Neutrophil (primary cell): Measurements from ENCODE around the gene PLPP6.

ENCODE experiments used
- H3K27ac ChIP-seq: fragments of 200-600 bp; sonication (generic); 2 replicates; pipeline ENCODE4 v1.5.1; 2016; ENCODE audit warnings: mild to moderate bottlenecking, moderate library complexity
- H3K27me3 ChIP-seq: fragments of 200-600 bp; sonication (generic); 2 replicates; pipeline ENCODE4 v1.6.0; 2016; ENCODE audit warnings: mild to moderate bottlenecking
- H3K36me3 ChIP-seq: fragments of 200-600 bp; sonication (generic); 2 replicates; pipeline ENCODE4 v1.5.1; 2017
- H3K4me1 ChIP-seq, 2 experiments: fragments of 200-600 bp in 1 of 2; sonication (generic) in 1 of 2; 1 replicate in 1 of 2; 2 replicates in 1 of 2; pipeline versions ENCODE4 v1.5.1 to v1.6.1; 2013 to 2016; ENCODE audit warnings: low read depth in 1 of 2, low read length in 1 of 2, mild to moderate bottlenecking in 1 of 2, moderate library complexity in 1 of 2; ENCODE audit not compliant: control insufficient read depth in 1 of 2, insufficient read depth in 1 of 2
- H3K4me3 ChIP-seq, 2 experiments: fragments of 200-600 bp in 1 of 2; sonication (generic) in 1 of 2; 1 replicate in 1 of 2; 2 replicates in 1 of 2; pipeline ENCODE4 v1.5.1; 2013 to 2016; ENCODE audit warnings: low read depth in 1 of 2, low read length in 1 of 2, mild to moderate bottlenecking in 1 of 2, moderate library complexity in 1 of 2
- H3K9me3 ChIP-seq: fragments of 200-600 bp; sonication (generic); 2 replicates; pipeline ENCODE4 v1.5.1; 2016
- TF ChIP-seq, protein P1 (sequence below): fragments of 200-600 bp; sonication (generic); IDR thresholded peaks from 2 replicates; pipeline ENCODE4 v1.5.1; 2016; ENCODE audit warnings: antibody characterized with exemption

Gene PLPP6

GRCh38 chr9:4669890-4670289, 7.8 kb downstream of the PLPP6 start:
- peaks cover 15 to 17% of the 10 kb centered on the region in 2 experiments for H3K4me1 ChIP-seq
- peaks cover 38% of the 10 kb centered on the region for H3K27me3 ChIP-seq
- no peak overlapping the region for H3K4me3 ChIP-seq
- no peaks in the 10 kb centered on the region for H3K36me3 ChIP-seq
- TF ChIP-seq, protein P1, sequence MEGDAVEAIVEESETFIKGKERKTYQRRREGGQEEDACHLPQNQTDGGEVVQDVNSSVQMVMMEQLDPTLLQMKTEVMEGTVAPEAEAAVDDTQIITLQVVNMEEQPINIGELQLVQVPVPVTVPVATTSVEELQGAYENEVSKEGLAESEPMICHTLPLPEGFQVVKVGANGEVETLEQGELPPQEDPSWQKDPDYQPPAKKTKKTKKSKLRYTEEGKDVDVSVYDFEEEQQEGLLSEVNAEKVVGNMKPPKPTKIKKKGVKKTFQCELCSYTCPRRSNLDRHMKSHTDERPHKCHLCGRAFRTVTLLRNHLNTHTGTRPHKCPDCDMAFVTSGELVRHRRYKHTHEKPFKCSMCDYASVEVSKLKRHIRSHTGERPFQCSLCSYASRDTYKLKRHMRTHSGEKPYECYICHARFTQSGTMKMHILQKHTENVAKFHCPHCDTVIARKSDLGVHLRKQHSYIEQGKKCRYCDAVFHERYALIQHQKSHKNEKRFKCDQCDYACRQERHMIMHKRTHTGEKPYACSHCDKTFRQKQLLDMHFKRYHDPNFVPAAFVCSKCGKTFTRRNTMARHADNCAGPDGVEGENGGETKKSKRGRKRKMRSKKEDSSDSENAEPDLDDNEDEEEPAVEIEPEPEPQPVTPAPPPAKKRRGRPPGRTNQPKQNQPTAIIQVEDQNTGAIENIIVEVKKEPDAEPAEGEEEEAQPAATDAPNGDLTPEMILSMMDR: no peak
- no peaks in the 10 kb centered on the region for H3K9me3 ChIP-seq
- no peak overlapping the region for H3K27ac ChIP-seq

GRCh38 chr9:4670591-4670990, 8.5 kb downstream of the PLPP6 start:
- Histone ChIP-seq H3K36me3 (no peaks in the 10 kb centered on the region), H3K4me1 (peaks cover 15 to 17% of the 10 kb centered on the region in 2 experiments), H3K27ac (no peak overlapping the region), H3K27me3 (peaks cover 35% of the 10 kb centered on the region), H3K9me3 (no peaks in the 10 kb centered on the region), H3K4me3 (no peak overlapping the region)
- TF ChIP-seq, protein P1: no peak

DNA sequence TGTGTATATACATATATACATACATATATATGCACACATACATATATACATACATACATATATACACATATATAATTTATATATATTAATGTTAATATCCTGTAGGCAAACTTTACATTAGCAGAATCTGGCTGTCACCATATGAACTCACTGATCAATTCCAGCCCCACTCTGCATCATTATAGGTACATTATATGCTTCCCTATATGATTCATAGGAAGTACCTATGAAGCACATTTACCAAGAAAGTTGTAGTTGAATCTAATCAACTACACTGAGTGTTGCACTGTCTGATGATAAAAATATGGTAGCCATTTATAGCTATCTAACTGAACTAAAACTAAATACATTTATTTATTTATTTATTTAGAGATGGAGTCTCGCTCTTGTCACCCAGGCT, 9.6 kb downstream of the PLPP6 start:
- Histone ChIP-seq H3K4me3 (no peak overlapping the region), H3K4me1 (peaks cover 6 to 8% of the 10 kb centered on the region in 2 experiments), H3K27ac (no peak overlapping the region), H3K36me3 (no peaks in the 10 kb centered on the region), H3K27me3 (peaks cover 24% of the 10 kb centered on the region), H3K9me3 (no peaks in the 10 kb centered on the region)
- TF ChIP-seq, protein P1: no peak

DNA sequence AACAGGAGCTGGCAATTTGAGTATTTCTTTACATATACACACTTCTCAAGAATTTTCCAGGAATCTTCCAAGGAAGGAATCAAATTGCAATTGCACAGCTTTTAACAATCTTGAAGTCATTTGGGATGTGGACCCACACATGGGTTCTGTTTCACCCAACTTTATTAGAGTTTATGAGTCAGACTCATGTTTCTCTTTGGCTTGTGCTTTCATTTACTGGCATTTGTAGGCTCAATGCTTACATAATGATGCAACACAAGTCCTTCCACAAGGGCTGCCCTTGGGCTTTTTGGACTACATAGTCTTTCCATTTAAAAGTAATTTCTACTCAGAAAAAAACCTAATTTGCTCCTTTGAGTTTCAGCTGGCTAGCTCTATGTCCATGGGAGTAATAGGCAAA, 12.7 kb downstream of the PLPP6 start:
- Histone ChIP-seq H3K27ac (no peak overlapping the region), H3K4me1 (peaks cover 15 to 16% of the 10 kb centered on the region in 2 experiments), H3K9me3 (no peaks in the 10 kb centered on the region), H3K27me3 (no peaks in the 10 kb centered on the region), H3K4me3 (no peak overlapping the region), H3K36me3 (no peaks in the 10 kb centered on the region)
- TF ChIP-seq, protein P1: no peak

DNA sequence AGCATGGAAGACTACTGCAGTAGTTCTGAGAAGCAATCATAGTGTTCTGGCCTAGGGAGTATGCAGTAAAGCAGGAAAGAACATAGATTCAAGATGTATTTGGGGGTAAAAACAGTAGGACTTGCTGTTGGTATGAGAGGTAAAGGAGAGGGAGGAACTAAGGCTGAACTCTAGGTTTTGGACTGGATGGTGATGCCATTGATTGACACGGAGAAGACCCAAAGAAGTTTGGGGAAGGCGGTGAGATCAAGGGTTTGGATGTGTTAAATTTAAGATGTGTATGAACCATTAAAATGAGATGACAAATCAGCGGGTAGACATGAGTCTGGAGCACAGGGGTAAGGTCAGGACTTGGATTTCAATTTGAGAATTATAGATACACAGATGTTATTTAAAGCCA, 15.3 kb downstream of the PLPP6 start:
- Histone ChIP-seq H3K9me3 (no peaks in the 10 kb centered on the region), H3K27ac (no peak overlapping the region), H3K4me3 (no peak overlapping the region)

More for the DNA sequence above, 15.3 kb downstream of the PLPP6 start:
- Histone ChIP-seq H3K36me3 (no peaks in the 10 kb centered on the region), H3K27me3 (no peaks in the 10 kb centered on the region), H3K4me1 (peaks cover 21 to 23% of the 10 kb centered on the region in 2 experiments)
- TF ChIP-seq, protein P1: no peak
